Smooth muscle cell (in vitro differentiated cells): ENCODE results near the gene PMM1. TPM values are rescaled to one million over a fixed set of nuclear protein-coding genes. Genes with fewer than 3 reads are reported as not detected.

Experiments
- DNase-seq: peaks from one replicate; lab custom pipeline; 2025; ENCODE audit not compliant: unreplicated experiment; lab: John Stamatoyannopoulos, UW
- H2AFZ ChIP-seq: fragments of 200-600 bp; sonication (generic); 2 replicates; pipeline ENCODE4 v1.6.0; 2016; ENCODE audit warnings: antibody characterized with exemption, low read depth, mild to moderate bottlenecking
- H3F3A ChIP-seq: fragments of 200-600 bp; sonication (generic); 2 replicates; pipeline ENCODE4 v1.6.0; 2017; ENCODE audit warnings: antibody characterized with exemption, low read depth
- H3K27ac ChIP-seq: fragments of 200-600 bp; sonication (generic); 2 replicates; pipeline ENCODE4 v1.5.1; 2016; ENCODE audit warnings: low read depth, mild to moderate bottlenecking
- H3K27me3 ChIP-seq: fragments of 200-600 bp; sonication (generic); 2 replicates; pipeline ENCODE4 v1.6.1; 2016; ENCODE audit warnings: low read depth, mild to moderate bottlenecking
- H3K36me3 ChIP-seq: fragments of 200-600 bp; sonication (generic); 2 replicates; pipeline ENCODE4 v1.5.1; 2016; ENCODE audit warnings: low read depth
- H3K4me1 ChIP-seq: fragments of 200-600 bp; sonication (generic); 2 replicates; pipeline ENCODE4 v1.5.1; 2016; ENCODE audit warnings: low read depth
- H3K4me2 ChIP-seq: fragments of 200-600 bp; sonication (generic); 2 replicates; pipeline ENCODE4 v1.6.0; 2016; ENCODE audit warnings: mild to moderate bottlenecking
- H3K4me3 ChIP-seq: fragments of 200-600 bp; sonication (generic); 2 replicates; pipeline ENCODE4 v1.5.1; 2016; ENCODE audit warnings: mild to moderate bottlenecking
- H3K79me2 ChIP-seq: fragments of 200-600 bp; sonication (generic); 2 replicates; pipeline ENCODE4 v1.6.0; 2016; ENCODE audit warnings: low read depth, mild to moderate bottlenecking
- H3K9ac ChIP-seq: fragments of 200-600 bp; sonication (generic); 2 replicates; pipeline ENCODE4 v1.6.0; 2016; ENCODE audit warnings: low read depth
- H3K9me3 ChIP-seq: fragments of 200-600 bp; sonication (generic); replicated peaks from 2 replicates; pipeline ENCODE4 v1.5.1; 2016; ENCODE audit warnings: low read depth
- H4K20me1 ChIP-seq: fragments of 200-600 bp; sonication (generic); 2 replicates; pipeline ENCODE4 v1.6.0; 2016; ENCODE audit warnings: low read depth
- CTCF ChIP-seq: fragments of 200-600 bp; sonication (generic); IDR thresholded peaks from 2 replicates; pipeline ENCODE4 v1.5.1; 2017; ENCODE audit warnings: borderline replicate concordance, mild to moderate bottlenecking, antibody characterized with exemption; ENCODE audit not compliant: insufficient read depth, poor library complexity, severe bottlenecking
- WGBS: methylation state at CpG from one replicate; pipeline ENCODE4 v1.1.7; 2016; ENCODE audit warnings: low lambda C conversion rate; 5-methylcytosine and 5-hydroxymethylcytosine counted together
- polyA plus RNA-seq: library from polyadenylated mRNA; unstranded; fragments of >200 nt; fragmentation: Nextera tagmentation; extraction: Ambion mirVana; gene quantifications from 2 replicates; pipeline ENCODE4 v1.2.1, GENCODE V29; 2016
- total RNA-seq: library from RNA; depleted of rRNA; stranded (reverse); fragments of >200 nt; gene quantifications from 2 replicates; pipeline ENCODE4 v1.2.3, GENCODE V29; 2014

PMM1 gene
- total and polyA plus RNA-seq, 2 experiments from 2014 or later, result 19.5 to 71.9 TPM

- H3K9me3 ChIP-seq, result no peaks in the 10 kb centered on the region
- no peak for TF ChIP-seq CTCF
- no peak overlapping the region for H2AFZ ChIP-seq
- H3K27ac ChIP-seq, result peak overlapping the region; percentile 84
- H3K4me3 ChIP-seq, result no peak overlapping the region
- DNase-seq, result no peak
- H3K79me2 ChIP-seq, result no peaks in the 10 kb centered on the region
- 95% methylated on average over 10 of the region's 10 CpGs for whole genome bisulfite sequencing
- no peaks in the 10 kb centered on the region for H3K27me3 ChIP-seq
- no peaks in the 10 kb centered on the region for H4K20me1 ChIP-seq
- H3K9ac ChIP-seq, result peak overlapping the region; percentile 50
- peaks cover 14% of the 10 kb centered on the region for H3K4me1 ChIP-seq
- H3K36me3 ChIP-seq, result no peaks in the 10 kb centered on the region
- peak overlapping the region; percentile 62 for H3K4me2 ChIP-seq
- H3F3A ChIP-seq, result peaks cover 3% of the 10 kb centered on the region
These were observed 33.1 kb downstream of the PMM1 start for GRCh38 chr22:41556561-41556960.

GRCh38 chr22:41555325-41555982, 34.2 kb downstream of the PMM1 start:
- no peaks in the 10 kb centered on the region for H3K9me3 ChIP-seq
- TF ChIP-seq CTCF, result no peak
- peaks cover 11% of the 10 kb centered on the region for H3K4me1 ChIP-seq
- no peak overlapping the region for H3K4me2 ChIP-seq
- no peaks in the 10 kb centered on the region for H3K79me2 ChIP-seq
- H3K4me3 ChIP-seq, result no peak overlapping the region
- WGBS, result 66% methylated on average over 6 of the region's 7 CpGs
- H3K27ac ChIP-seq, result no peak overlapping the region
- H2AFZ ChIP-seq, result no peak overlapping the region
- DNase-seq, result no peak
- no peak overlapping the region for H3K9ac ChIP-seq
- H3K36me3 ChIP-seq, result no peaks in the 10 kb centered on the region
- H3F3A ChIP-seq, result peaks cover 3% of the 10 kb centered on the region
- no peaks in the 10 kb centered on the region for H4K20me1 ChIP-seq
- H3K27me3 ChIP-seq, result no peaks in the 10 kb centered on the region

GRCh38 chr22:41551877-41552582, 37.6 kb downstream of the PMM1 start:
- H3K4me1 ChIP-seq, result peaks cover 2% of the 10 kb centered on the region
- no peak overlapping the region for H3K27ac ChIP-seq
- H3K79me2 ChIP-seq, result no peaks in the 10 kb centered on the region
- no peaks in the 10 kb centered on the region for H3K27me3 ChIP-seq
- H3K9ac ChIP-seq, result no peak overlapping the region
- no peaks in the 10 kb centered on the region for H3K36me3 ChIP-seq
- no peak overlapping the region for H2AFZ ChIP-seq
- no peaks in the 10 kb centered on the region for H3K9me3 ChIP-seq
- no peak for DNase-seq
- H3K4me2 ChIP-seq, result no peak overlapping the region
- H3K4me3 ChIP-seq, result no peak overlapping the region
- no peaks in the 10 kb centered on the region for H4K20me1 ChIP-seq
- 85% methylated on average over 11 of the region's 11 CpGs for WGBS
- H3F3A ChIP-seq, result peaks cover 3% of the 10 kb centered on the region
- TF ChIP-seq CTCF, result no peak

GRCh38 chr22:41550952-41551491, 38.6 kb downstream of the PMM1 start:
- H3K9ac ChIP-seq, result no peak overlapping the region
- no peak overlapping the region for H2AFZ ChIP-seq
- no peaks in the 10 kb centered on the region for H3K4me1 ChIP-seq
- TF ChIP-seq CTCF, result no peak
- H3F3A ChIP-seq, result no peaks in the 10 kb centered on the region
- no peaks in the 10 kb centered on the region for H3K79me2 ChIP-seq
- no peaks in the 10 kb centered on the region for H3K27me3 ChIP-seq
- no peaks in the 10 kb centered on the region for H4K20me1 ChIP-seq
- no peak overlapping the region for H3K4me3 ChIP-seq
- WGBS, result 92% methylated on average over 12 of the region's 12 CpGs
- no peaks in the 10 kb centered on the region for H3K36me3 ChIP-seq
- no peaks in the 10 kb centered on the region for H3K9me3 ChIP-seq
- no peak overlapping the region for H3K4me2 ChIP-seq
- no peak for DNase-seq
- H3K27ac ChIP-seq, result no peak overlapping the region
